ENCODE results near the gene PDZD2. TPM values are rescaled to one million over a fixed set of nuclear protein-coding genes. Genes with fewer than 3 reads are reported as not detected.
A peak's percentile ranks its signal among the peaks of the same experiment; 100 is the strongest.

The PDZD2 gene
- polyA plus RNA-seq, 1 donor from 2014 or later: 3.1 TPM

DNA sequence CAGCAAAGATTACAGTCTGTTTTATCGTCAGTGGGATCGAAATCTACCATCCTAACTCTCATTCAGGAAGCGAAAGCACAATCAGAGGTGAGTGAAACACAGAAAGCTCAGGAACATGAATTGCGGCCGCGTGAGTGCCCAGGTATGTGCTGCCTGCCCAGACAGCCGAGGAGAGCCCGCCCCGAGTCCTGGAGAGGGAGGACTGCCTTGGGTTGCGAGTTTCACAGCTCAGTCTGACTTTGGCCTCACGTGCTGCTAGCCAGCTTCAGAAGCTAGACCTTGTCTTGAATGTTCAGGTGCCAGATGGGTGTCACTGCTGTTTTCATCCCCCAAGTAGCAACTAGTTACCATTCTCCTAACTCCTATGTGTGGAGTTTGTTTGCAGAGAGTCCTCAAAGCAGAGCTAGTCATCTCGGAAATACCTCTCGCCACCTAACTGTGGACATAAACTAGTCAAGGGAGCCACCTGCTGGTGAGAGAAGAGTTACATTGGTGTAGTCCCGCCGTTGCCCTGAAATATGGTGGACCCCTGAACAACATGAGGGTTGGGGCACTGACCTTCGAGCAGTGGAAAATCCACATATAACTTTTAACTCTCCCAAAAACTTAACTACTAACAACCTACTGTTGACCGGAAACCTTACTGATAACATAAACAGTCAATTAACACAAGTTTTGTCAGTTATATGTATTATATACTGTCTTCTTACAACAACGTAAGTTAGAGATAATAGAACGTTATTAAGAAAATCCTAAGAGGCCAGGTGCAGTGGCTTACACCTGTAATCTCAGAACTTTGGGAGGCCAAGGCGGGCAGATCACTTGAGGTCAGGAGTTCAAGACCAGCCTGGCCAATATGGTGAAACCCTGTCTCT is 454.2 kb downstream of the PDZD2 start:
- H3F3A ChIP-seq (ENCODE audit: insufficient read depth, low read length, poor library complexity, severe bottlenecking): no peaks in the 10 kb centered on the region
- no peak overlapping the region for H3K4me3 ChIP-seq (ENCODE audit: low read length)
- H3K27ac ChIP-seq (ENCODE audit: low read length): no peak overlapping the region
- H4K20me1 ChIP-seq (ENCODE audit: insufficient read depth): no peaks in the 10 kb centered on the region
- no peak overlapping the region for H2AFZ ChIP-seq (ENCODE audit: low read depth, low read length)
- no peak overlapping the region for H3K9ac ChIP-seq (ENCODE audit: low read length)
- no peak overlapping the region for H3K4me2 ChIP-seq (ENCODE audit: low read length)
- no peaks in the 10 kb centered on the region for H3K79me2 ChIP-seq (replicated peaks; ENCODE audit: insufficient read depth, low read length)
- no peaks in the 10 kb centered on the region for H3K36me3 ChIP-seq (ENCODE audit: insufficient read depth, low read length)
- TF ChIP-seq POLR2AphosphoS5 (IDR thresholded peaks at IDR 0.05): no peak
- peak; percentile 82 for TF ChIP-seq RAD21 (conservative IDR thresholded peaks at IDR 0.05)
- TF ChIP-seq REST (IDR thresholded peaks at IDR 0.05; ENCODE audit: borderline replicate concordance): no peak
- no peak for TF ChIP-seq EP300 (conservative IDR thresholded peaks at IDR 0.05; ENCODE audit: poor library complexity, severe bottlenecking)
- no peak for TF ChIP-seq MXI1 (conservative IDR thresholded peaks at IDR 0.05; ENCODE audit: poor library complexity, severe bottlenecking)
- TF ChIP-seq SMC3 (conservative IDR thresholded peaks at IDR 0.05; ENCODE audit: poor library complexity): peak; percentile 85
- TF ChIP-seq CTCF (IDR thresholded peaks at IDR 0.05; ENCODE audit: poor library complexity, severe bottlenecking): peak; percentile 81
- no peaks in the 10 kb centered on the region for H3K27me3 ChIP-seq (ENCODE audit: insufficient read depth, low read depth, low read length)
- H3K9me3 ChIP-seq (ENCODE audit: low read length): no peaks in the 10 kb centered on the region
- no peaks in the 10 kb centered on the region for H3K9me2 ChIP-seq (ENCODE audit: insufficient read depth, low read length)

GRCh38 chr5:32094691-32095090 is 455.8 kb downstream of the PDZD2 start:
- Histone ChIP-seq H3K4me3 (ENCODE audit: low read length) (no peak overlapping the region), H3K27ac (ENCODE audit: low read length) (no peak overlapping the region), H3K9ac (ENCODE audit: low read length) (no peak overlapping the region), H3K9me3 (ENCODE audit: low read length) (no peaks in the 10 kb centered on the region), H3K27me3 (ENCODE audit: insufficient read depth, low read depth, low read length) (no peaks in the 10 kb centered on the region), H2AFZ (ENCODE audit: low read depth, low read length) (no peak overlapping the region), H4K20me1 (ENCODE audit: insufficient read depth) (no peaks in the 10 kb centered on the region), H3K36me3 (ENCODE audit: insufficient read depth, low read length) (no peaks in the 10 kb centered on the region), H3K4me2 (ENCODE audit: low read length) (no peak overlapping the region), H3F3A (ENCODE audit: insufficient read depth, low read length, poor library complexity, severe bottlenecking) (no peaks in the 10 kb centered on the region), H3K79me2 (replicated peaks; ENCODE audit: insufficient read depth, low read length) (no peaks in the 10 kb centered on the region), H3K9me2 (ENCODE audit: insufficient read depth, low read length) (no peaks in the 10 kb centered on the region)
- TF ChIP-seq POLR2AphosphoS5 (IDR thresholded peaks at IDR 0.05): no peak
- TF ChIP-seq REST (IDR thresholded peaks at IDR 0.05; ENCODE audit: borderline replicate concordance): no peak
- no peak for TF ChIP-seq EP300 (conservative IDR thresholded peaks at IDR 0.05; ENCODE audit: poor library complexity, severe bottlenecking)
- no peak for TF ChIP-seq EZH2 (IDR thresholded peaks at IDR 0.05; ENCODE audit: borderline replicate concordance, insufficient read depth, low read length, poor library complexity, severe bottlenecking)
- TF ChIP-seq CTCF (IDR thresholded peaks at IDR 0.05; ENCODE audit: poor library complexity, severe bottlenecking): no peak
- no peak for TF ChIP-seq RAD21 (conservative IDR thresholded peaks at IDR 0.05)
- no peak for TF ChIP-seq MXI1 (conservative IDR thresholded peaks at IDR 0.05; ENCODE audit: poor library complexity, severe bottlenecking)
- TF ChIP-seq TAF1 (IDR thresholded peaks at IDR 0.05; ENCODE audit: low read depth): no peak
- no peak for TF ChIP-seq SMC3 (conservative IDR thresholded peaks at IDR 0.05; ENCODE audit: poor library complexity)
